Pancreas (tissue), 10 donors: Measurements from ENCODE around the gene MSL3B.

ENCODE experiments used
- ATAC-seq, 4 donors: fragments of 200-7000 bp; cut with Tn5 transposase; one replicate each; pipeline versions ENCODE4 v1.8.0 to v1.9.1; 2020; ENCODE audit warnings: mild to moderate bottlenecking in 4 of 4, moderate library complexity in 4 of 4
- DNase-seq, 6 donors: peaks; one replicate each; pipeline ENCODE4 v3.0.0-alpha.2; 2020
- FAIRE-seq: peaks from 2 replicates; lab custom pipeline; 2012; peaks lifted over from hg19 to GRCh38; lab: Jason Lieb, UNC
- H3K27ac ChIP-seq, 4 donors: fragments of 200-600 bp; sonication (generic); 1 replicate in 3 of 4; 2 replicates in 1 of 4; pipeline versions ENCODE4 v1.5.0 to v1.8.0; 2020
- H3K27me3 ChIP-seq, 4 donors: fragments of 200-600 bp; one replicate each; pipeline ENCODE4 v1.8.0; 2021
- H3K36me3 ChIP-seq, 3 donors: fragments of 200-600 bp; sonication (generic) in 1 of 3; one replicate each; pipeline versions ENCODE4 v1.5.0 to v1.8.0; 2020 to 2021
- H3K4me1 ChIP-seq, 3 donors: fragments of 200-600 bp; one replicate each; pipeline ENCODE4 v1.8.0; 2021
- H3K4me3 ChIP-seq, 4 donors: fragments of 200-600 bp; sonication (generic) in 2 of 4; one replicate each; pipeline versions ENCODE4 v1.5.0 to v1.8.0; 2020 to 2021
- H3K9me3 ChIP-seq, 4 donors: fragments of 200-600 bp; one replicate each; pipeline ENCODE4 v1.8.0; 2021
- CTCF ChIP-seq, 4 donors: fragments of 200-600 bp; sonication (generic) in 3 of 4; IDR thresholded peaks; one replicate each; pipeline versions ENCODE4 v1.5.0 to v1.8.0; 2021; ENCODE audit warnings: antibody characterized with exemption in 4 of 4
- WGBS, 2 donors: extraction: QIAGEN DNeasy Blood & Tissue Kit; methylation state at CpG; one replicate each; pipeline ENCODE4 v1.1.7; 2013; 5-methylcytosine and 5-hydroxymethylcytosine counted together
- intact Hi-C, 3 donors: fragments of 100-400 bp; cut with DNase I; formaldehyde crosslinking; loops; one replicate each; pipeline versions ENCODE4 v1.11.1 to v1.14.2; 2022
- donor health status: healthy with polysubstance abuse.
- donor health status: DM: no; HTN: no; CAD: no; lungs with moderate emphysema.
- donor health status: DM: no; HTN: no; CAD: no.
- donor health status: control.
- donor health status: control.
- donor health status: Bipolar disorder and iron deficiency.
- donor health status: DM: yes; HTN: yes; CAD: no.
- donor health status: DM: no; HTN: no; CAD: no.
- donor health status: DM: no; HTN: no; CAD: no.
- donor health status: DM: yes; HTN: yes; CAD: no.

The MSL3B gene

GRCh38 chr2:233857511-233858141 lies 10.6 kb downstream of the MSL3B start:
- DNase-seq (peak in 3 of 6 donors; percentile 41 to 76 (median 42)), ATAC-seq (peak in 1 of 4 donors; percentile 25), FAIRE-seq (no peak)
- 35 to 37% methylated on average over 9 of the region's 9 CpGs for WGBS, 2 donors
- H3K27ac ChIP-seq = no peak overlapping the region
- H3K4me1 ChIP-seq = peaks cover 0 to 5% (median 0%) of the 10 kb centered on the region in 3 donors
- no peaks in the 10 kb centered on the region for H3K27me3 ChIP-seq
- intact Hi-C loops = no loop called here
- H3K9me3 ChIP-seq = no peaks in the 10 kb centered on the region
- no peak overlapping the region for H3K4me3 ChIP-seq
- peak; percentile 20 to 56 (median 36) for TF ChIP-seq CTCF (IDR thresholded peaks at IDR 0.05)
- H3K36me3 ChIP-seq = no peaks in the 10 kb centered on the region

GRCh38 chr2:233856184-233856583 lies 12.0 kb downstream of the MSL3B start:
- 93 to 94% methylated on average over 5 of the region's 5 CpGs for WGBS, 2 donors
- ATAC-seq (no peak), DNase-seq (no peak), FAIRE-seq (no peak)
- intact Hi-C loops = no loop called here
- Histone ChIP-seq H3K9me3 (no peaks in the 10 kb centered on the region), H3K4me3 (no peak overlapping the region), H3K27me3 (no peaks in the 10 kb centered on the region), H3K4me1 (peaks cover 0 to 5% (median 0%) of the 10 kb centered on the region in 3 donors), H3K27ac (no peak overlapping the region), H3K36me3 (no peaks in the 10 kb centered on the region)
- no peak for TF ChIP-seq CTCF (IDR thresholded peaks at IDR 0.05)

DNA sequence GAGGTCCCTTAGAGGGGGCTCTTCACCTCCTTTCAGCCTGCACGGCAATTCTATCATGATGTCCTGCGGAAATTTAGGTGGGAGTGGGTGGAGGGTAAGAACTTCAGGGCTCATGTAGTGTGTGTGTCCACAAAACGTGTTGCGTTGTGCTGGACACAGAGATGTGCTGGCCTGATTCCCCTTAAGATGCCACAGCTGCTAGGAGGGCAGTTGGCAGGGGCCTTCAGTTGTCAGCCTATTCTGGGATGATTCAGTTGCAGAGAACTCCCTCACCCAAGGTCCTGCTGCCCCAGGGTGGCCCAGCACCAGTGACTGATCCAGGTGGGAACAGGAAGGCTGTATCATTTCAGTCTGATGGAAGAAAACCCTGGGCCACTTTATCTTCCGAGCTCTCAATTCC lies 12.8 kb downstream of the MSL3B start:
- intact Hi-C loops = no loop called here
- no peak for FAIRE-seq

DNA sequence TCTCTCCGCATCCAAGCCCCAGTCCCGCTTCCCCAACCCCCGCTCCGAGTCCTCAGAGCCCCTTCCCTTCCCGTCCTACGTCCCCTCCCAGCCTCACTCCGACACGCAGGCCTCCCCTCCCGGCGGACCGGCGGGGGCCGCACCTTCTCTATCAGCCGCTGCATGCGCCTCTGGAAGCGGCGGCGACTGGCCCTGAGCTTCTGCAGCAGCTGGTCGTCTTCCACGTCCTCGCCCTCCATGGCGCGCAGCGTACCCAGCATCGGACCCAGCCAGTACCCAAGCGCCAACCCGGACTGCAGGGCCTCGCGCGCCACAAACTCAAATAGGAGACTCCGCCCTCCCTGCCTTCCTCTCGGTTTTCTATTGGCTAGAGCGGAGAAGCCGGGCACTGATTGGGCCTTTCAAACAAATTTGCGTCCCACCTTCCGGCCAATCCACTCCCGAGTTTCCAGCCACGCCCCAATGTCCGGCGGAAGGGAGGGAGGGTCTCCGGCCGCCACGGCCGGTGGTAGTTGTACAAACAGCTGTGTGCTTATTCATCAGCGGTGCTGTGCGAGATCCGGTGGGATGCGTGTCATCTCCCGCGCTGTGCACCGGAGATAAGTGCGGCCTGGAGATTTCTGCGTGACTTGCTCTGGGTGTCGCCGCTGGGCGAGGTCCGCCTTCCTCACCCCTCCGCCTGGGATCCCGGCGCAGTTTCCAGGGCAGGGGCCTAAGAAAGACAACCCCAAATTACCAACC lies 13.8 kb downstream of the MSL3B start, which contains the start of gene HJURP:
Gene HJURP (minus strand): TSS at position 295 of the 741 bp plus-strand sequence. CDS start 35 bp downstream, at position 260.
- ATAC-seq (peak; percentile 99 to 100 (median 100)), FAIRE-seq (peak; percentile 53), DNase-seq (peak; percentile 88 to 95 (median 90))
- Histone ChIP-seq H3K27ac (peak within 1 kb of the TSS in 1 of 4 donors; percentile 44), H3K4me1 (peaks cover 0 to 5% (median 0%) of the 10 kb centered on the region in 3 donors), H3K9me3 (no peaks in the 10 kb centered on the region), H3K27me3 (no peaks in the 10 kb centered on the region), H3K36me3 (no peaks in the 10 kb centered on the region), H3K4me3 (peak within 1 kb of the TSS; percentile 20 to 84 (median 55))
- no peak for TF ChIP-seq CTCF (IDR thresholded peaks at IDR 0.05)
- intact Hi-C loops = no loop called here
- 0 to 1% methylated on average over 58 to 60 of the region's 60 CpGs for WGBS, 2 donors

More for the DNA sequence above, 12.8 kb downstream of the MSL3B start:
- DNase-seq (no peak), ATAC-seq (no peak)
- H3K4me1 ChIP-seq = peaks cover 0 to 5% (median 0%) of the 10 kb centered on the region in 3 donors
- H3K4me3 ChIP-seq = no peak overlapping the region
- no peaks in the 10 kb centered on the region for H3K27me3 ChIP-seq
- H3K27ac ChIP-seq = no peak overlapping the region
- H3K9me3 ChIP-seq = no peaks in the 10 kb centered on the region
- WGBS, 2 donors = 85 to 88% methylated on average over 5 of the region's 5 CpGs
- TF ChIP-seq CTCF (IDR thresholded peaks at IDR 0.05) = no peak
- no peaks in the 10 kb centered on the region for H3K36me3 ChIP-seq
